Measurements from ENCODE around the gene OVCA2. TPM values are rescaled to one million over a fixed set of nuclear protein-coding genes. Genes with fewer than 3 reads are reported as not detected.

The OVCA2 gene
- total and polyA plus RNA-seq, 3 experiments from 2014 or later: 54.2 to 60.0 (median 56.2) TPM

GRCh38 chr17:2058586-2059546, 17.0 kb downstream of the OVCA2 start:
- H3K27me3 Mint-ChIP-seq: peaks cover 0 to 5% of the 10 kb centered on the region in 2 donors
- CTCF ChIA-PET: interaction anchor here (0.8 to 8.2 kb wide), 22 partner anchors 12 to 295 kb away, joined by 3 to 256 read pairs (median 5); partner anchors contain the start of genes SGSM2 and TSR1
- POLR2A ChIA-PET: interaction anchor here (1.0 to 1.6 kb wide), 5 partner anchors 9 to 245 kb away, joined by 4 to 7 read pairs (median 5); partner anchors contain the start of genes SMG6 and SRR
- peaks cover 0 to 36% (median 0%) of the 10 kb centered on the region in 3 donors for H3K36me3 Mint-ChIP-seq
- H3K9me3 Mint-ChIP-seq: no peaks in the 10 kb centered on the region
- Histone ChIP-seq H3K27me3 (ENCODE audit: insufficient read depth, low read length, poor library complexity, severe bottlenecking) (no peaks in the 10 kb centered on the region), H3K27ac (ENCODE audit: low read depth, low read length) (no peak overlapping the region), H3K9me3 (ENCODE audit: low read length) (no peaks in the 10 kb centered on the region), H3K4me3 (ENCODE audit: low read length) (no peak overlapping the region), H3K4me1 (ENCODE audit: insufficient read depth, low read length) (peaks cover 11% of the 10 kb centered on the region), H3K36me3 (ENCODE audit: insufficient read depth, low read length) (peaks cover 3% of the 10 kb centered on the region)
- peak; percentile 50 to 78 (median 55) for DNase-seq
- H3K4me1 Mint-ChIP-seq: peaks cover 6 to 59% (median 6%) of the 10 kb centered on the region in 3 donors
- peak overlapping the region in 5 of 7 donors; percentile 15 to 74 (median 49) for H3K4me3 Mint-ChIP-seq
- peak overlapping the region in 3 of 8 donors; percentile 37 to 75 (median 65) for H3K27ac Mint-ChIP-seq

- no peak for DNase-seq
- no peak overlapping the region for H3K27ac ChIP-seq (ENCODE audit: low read depth, low read length)
- peak overlapping the region in 4 of 8 donors; percentile 37 to 83 (median 58) for H3K27ac Mint-ChIP-seq
- peaks cover 9% of the 10 kb centered on the region for H3K36me3 ChIP-seq (ENCODE audit: insufficient read depth, low read length)
- ChIA-PET POLR2A (interaction anchor here (0.6 to 1.6 kb wide), 5 partner anchors 10 to 198 kb away, joined by 3 to 5 read pairs (median 4); no protein-coding TSS in a partner anchor), CTCF (interaction anchor here (0.8 to 8.2 kb wide), 12 partner anchors 8 to 294 kb away, joined by 3 to 256 read pairs (median 4); no protein-coding TSS in a partner anchor)
- H3K27me3 ChIP-seq (ENCODE audit: insufficient read depth, low read length, poor library complexity, severe bottlenecking): no peaks in the 10 kb centered on the region
- peaks cover 11 to 59% (median 12%) of the 10 kb centered on the region in 3 donors for H3K4me1 Mint-ChIP-seq
- H3K9me3 Mint-ChIP-seq: no peaks in the 10 kb centered on the region
- H3K27me3 Mint-ChIP-seq: peaks cover 0 to 5% of the 10 kb centered on the region in 2 donors
- H3K4me3 Mint-ChIP-seq: peak overlapping the region in 6 of 7 donors; percentile 15 to 86 (median 49)
- H3K36me3 Mint-ChIP-seq: peaks cover 0 to 44% (median under 1%) of the 10 kb centered on the region in 3 donors
- peaks cover 4% of the 10 kb centered on the region for H3K4me1 ChIP-seq (ENCODE audit: insufficient read depth, low read length)
- H3K4me3 ChIP-seq (ENCODE audit: low read length): no peak overlapping the region
- H3K9me3 ChIP-seq (ENCODE audit: low read length): no peaks in the 10 kb centered on the region
These were observed 17.9 kb downstream of the OVCA2 start for GRCh38 chr17:2059547-2060384.

- H3K27me3 Mint-ChIP-seq: peaks cover 0 to 5% of the 10 kb centered on the region in 2 donors
- CTCF ChIA-PET: interaction anchor here (0.8 to 8.2 kb wide), 9 partner anchors 9 to 293 kb away, joined by 3 to 256 read pairs (median 57); no protein-coding TSS in a partner anchor
- no peaks in the 10 kb centered on the region for H3K27me3 ChIP-seq (ENCODE audit: insufficient read depth, low read length, poor library complexity, severe bottlenecking)
- H3K4me3 ChIP-seq (ENCODE audit: low read length): no peak overlapping the region
- no peak overlapping the region for H3K27ac ChIP-seq (ENCODE audit: low read depth, low read length)
- H3K4me3 Mint-ChIP-seq: peak overlapping the region in 2 of 7 donors; percentile 46 to 61
- no peaks in the 10 kb centered on the region for H3K9me3 ChIP-seq (ENCODE audit: low read length)
- H3K9me3 Mint-ChIP-seq: no peaks in the 10 kb centered on the region
- H3K36me3 Mint-ChIP-seq: peaks cover 0 to 50% (median 2%) of the 10 kb centered on the region in 3 donors
- POLR2A ChIA-PET: interaction anchor here (0.6 to 1.3 kb wide), 4 partner anchors 12 to 198 kb away, joined by 3 to 4 read pairs (median 4); no protein-coding TSS in a partner anchor
- no peak for DNase-seq
- peaks cover 3% of the 10 kb centered on the region for H3K4me1 ChIP-seq (ENCODE audit: insufficient read depth, low read length)
- H3K27ac Mint-ChIP-seq: peak overlapping the region in 4 of 8 donors; percentile 37 to 83 (median 66)
- H3K36me3 ChIP-seq (ENCODE audit: insufficient read depth, low read length): peaks cover 9% of the 10 kb centered on the region
- H3K4me1 Mint-ChIP-seq: peaks cover 13 to 63% (median 16%) of the 10 kb centered on the region in 3 donors
These were observed 18.5 kb downstream of the OVCA2 start for GRCh38 chr17:2060385-2060658.

GRCh38 chr17:2060681-2061440, 19.0 kb downstream of the OVCA2 start:
- Mint-ChIP-seq H3K9me3 (no peaks in the 10 kb centered on the region), H3K27ac (peak overlapping the region in 3 of 8 donors; percentile 55 to 83 (median 77)), H3K27me3 (peaks cover 0 to 5% of the 10 kb centered on the region in 2 donors), H3K36me3 (peaks cover 0 to 55% (median 2%) of the 10 kb centered on the region in 3 donors), H3K4me1 (peaks cover 13 to 69% (median 16%) of the 10 kb centered on the region in 3 donors), H3K4me3 (peak overlapping the region in 2 of 7 donors; percentile 46 to 61)
- peaks cover 3% of the 10 kb centered on the region for H3K4me1 ChIP-seq (ENCODE audit: insufficient read depth, low read length)
- DNase-seq: no peak
- H3K9me3 ChIP-seq (ENCODE audit: low read length): no peaks in the 10 kb centered on the region
- no peaks in the 10 kb centered on the region for H3K27me3 ChIP-seq (ENCODE audit: insufficient read depth, low read length, poor library complexity, severe bottlenecking)
- ChIA-PET POLR2A (interaction anchor here (0.6 to 1.3 kb wide), 3 partner anchors 12 to 179 kb away, joined by 3 to 4 read pairs (median 3); no protein-coding TSS in a partner anchor), CTCF (interaction anchor here (5.2 to 8.2 kb wide), 4 partner anchors 28 to 221 kb away, joined by 23 to 256 read pairs (median 97); no protein-coding TSS in a partner anchor)
- H3K27ac ChIP-seq (ENCODE audit: low read depth, low read length): no peak overlapping the region
- no peak overlapping the region for H3K4me3 ChIP-seq (ENCODE audit: low read length)
- H3K36me3 ChIP-seq (ENCODE audit: insufficient read depth, low read length): peaks cover 15% of the 10 kb centered on the region

- Mint-ChIP-seq H3K27ac (peak overlapping the region in 1 of 8 donors; percentile 68), H3K4me1 (peaks cover 12 to 73% (median 16%) of the 10 kb centered on the region in 3 donors), H3K27me3 (peaks cover 0 to 5% of the 10 kb centered on the region in 2 donors), H3K36me3 (peaks cover 0 to 61% (median 5%) of the 10 kb centered on the region in 3 donors), H3K4me3 (no peak overlapping the region), H3K9me3 (no peaks in the 10 kb centered on the region)
- peaks cover 3% of the 10 kb centered on the region for H3K4me1 ChIP-seq (ENCODE audit: insufficient read depth, low read length)
- CTCF ChIA-PET: interaction anchor here (5.2 kb wide), 1 partner anchor 184 kb away, joined by 23 read pairs; no protein-coding TSS in a partner anchor
- POLR2A ChIA-PET: no interaction called here
- no peaks in the 10 kb centered on the region for H3K9me3 ChIP-seq (ENCODE audit: low read length)
- no peak overlapping the region for H3K4me3 ChIP-seq (ENCODE audit: low read length)
- H3K36me3 ChIP-seq (ENCODE audit: insufficient read depth, low read length): peaks cover 21% of the 10 kb centered on the region
- DNase-seq: no peak
- H3K27ac ChIP-seq (ENCODE audit: low read depth, low read length): no peak overlapping the region
- H3K27me3 ChIP-seq (ENCODE audit: insufficient read depth, low read length, poor library complexity, severe bottlenecking): no peaks in the 10 kb centered on the region
These were observed 19.7 kb downstream of the OVCA2 start for GRCh38 chr17:2061441-2061958.

GRCh38 chr17:2062571-2063183, 20.9 kb downstream of the OVCA2 start:
- Histone ChIP-seq H3K4me1 (ENCODE audit: insufficient read depth, low read length) (peaks cover 9% of the 10 kb centered on the region), H3K27ac (ENCODE audit: low read depth, low read length) (no peak overlapping the region), H3K36me3 (ENCODE audit: insufficient read depth, low read length) (peaks cover 21% of the 10 kb centered on the region), H3K27me3 (ENCODE audit: insufficient read depth, low read length, poor library complexity, severe bottlenecking) (no peaks in the 10 kb centered on the region), H3K4me3 (ENCODE audit: low read length) (no peak overlapping the region), H3K9me3 (ENCODE audit: low read length) (no peaks in the 10 kb centered on the region)
- ChIA-PET CTCF (interaction anchor here (5.2 kb wide), 1 partner anchor 183 kb away, joined by 23 read pairs; no protein-coding TSS in a partner anchor), POLR2A (no interaction called here)
- H3K9me3 Mint-ChIP-seq: no peaks in the 10 kb centered on the region
- H3K27ac Mint-ChIP-seq: peak overlapping the region in 6 of 8 donors; percentile 36 to 84 (median 60)
- peaks cover 0 to 68% (median 5%) of the 10 kb centered on the region in 3 donors for H3K36me3 Mint-ChIP-seq
- peak overlapping the region in 1 of 7 donors; percentile 9 for H3K4me3 Mint-ChIP-seq
- no peak for DNase-seq
- peaks cover 0 to 5% of the 10 kb centered on the region in 2 donors for H3K27me3 Mint-ChIP-seq
- H3K4me1 Mint-ChIP-seq: peaks cover 14 to 82% (median 24%) of the 10 kb centered on the region in 3 donors
